GM18868 (cell line): ENCODE data around the gene WDR47.
"Not testable (repeated sequence)": the region's sequence is repeated elsewhere in the genome, so short reads cannot be mapped to it uniquely, and the experiment has no call there.

Source experiments
- ATAC-seq: cut with Tn5 transposase; IDR thresholded peaks from one replicate; pipeline ENCODE4 v1.9.1; 2021; ENCODE audit warnings: mild to moderate bottlenecking, moderate library complexity; ENCODE audit not compliant: unreplicated experiment

Gene WDR47

GRCh38 chr1:108969346-108969745 lies 72.6 kb downstream of the WDR47 start:
- no peak for ATAC-seq

GRCh38 chr1:108963052-108963686 lies 78.7 kb downstream of the WDR47 start, which contains the start of gene CLCC1:
TSS of gene CLCC1 (minus strand) at chr1:108963484. CDS start at chr1:108950437, 13,047 bp downstream.
- peak; percentile 95 for ATAC-seq

GRCh38 chr1:108962681-108963051 lies 79.2 kb downstream of the WDR47 start:
- ATAC-seq, result peak; percentile 20

- no peak for ATAC-seq
These were observed 80.0 kb downstream of the WDR47 start for GRCh38 chr1:108961752-108962486.

- no peak for ATAC-seq
These were observed 80.7 kb downstream of the WDR47 start for GRCh38 chr1:108961198-108961597.

- ATAC-seq, result no peak
These were observed 81.2 kb downstream of the WDR47 start for GRCh38 chr1:108960719-108961118.

GRCh38 chr1:108957888-108958287 lies 84.0 kb downstream of the WDR47 start:
- no peak for ATAC-seq

GRCh38 chr1:108955881-108956280 lies 86.0 kb downstream of the WDR47 start:
- no peak for ATAC-seq

- ATAC-seq, result no peak
These were observed 86.8 kb downstream of the WDR47 start for GRCh38 chr1:108955111-108955510.

GRCh38 chr1:108953452-108953851 lies 88.5 kb downstream of the WDR47 start:
- no peak for ATAC-seq

GRCh38 chr1:108951242-108951641 lies 90.7 kb downstream of the WDR47 start:
- ATAC-seq, result no peak

GRCh38 chr1:108949044-108949443 lies 92.9 kb downstream of the WDR47 start:
- no peak for ATAC-seq

- no peak for ATAC-seq
These were observed 93.9 kb downstream of the WDR47 start for GRCh38 chr1:108947871-108948525.

- no peak for ATAC-seq
These were observed 105.7 kb downstream of the WDR47 start for GRCh38 chr1:108936170-108936569.

- ATAC-seq, result no peak
These were observed 108.0 kb downstream of the WDR47 start for GRCh38 chr1:108933944-108934343.

GRCh38 chr1:108927565-108927964 lies 114.3 kb downstream of the WDR47 start:
- ATAC-seq, result not testable (repeated sequence)

GRCh38 chr1:108925920-108926319 lies 116.0 kb downstream of the WDR47 start:
- no peak for ATAC-seq
